Neutrophil (primary cell): Measurements from ENCODE around the gene WNT6.

Experiments used
- H3K27ac ChIP-seq: fragments of 200-600 bp; sonication (generic); 2 replicates; pipeline ENCODE4 v1.5.1; 2016; ENCODE audit warnings: mild to moderate bottlenecking, moderate library complexity
- H3K27me3 ChIP-seq: fragments of 200-600 bp; sonication (generic); 2 replicates; pipeline ENCODE4 v1.6.0; 2016; ENCODE audit warnings: mild to moderate bottlenecking
- H3K36me3 ChIP-seq: fragments of 200-600 bp; sonication (generic); 2 replicates; pipeline ENCODE4 v1.5.1; 2017
- H3K4me1 ChIP-seq, 2 experiments: fragments of 200-600 bp in 1 of 2; sonication (generic) in 1 of 2; 1 replicate in 1 of 2; 2 replicates in 1 of 2; pipeline versions ENCODE4 v1.5.1 to v1.6.1; 2013 to 2016; ENCODE audit warnings: low read depth in 1 of 2, low read length in 1 of 2, mild to moderate bottlenecking in 1 of 2, moderate library complexity in 1 of 2; ENCODE audit not compliant: control insufficient read depth in 1 of 2, insufficient read depth in 1 of 2
- H3K4me3 ChIP-seq, 2 experiments: fragments of 200-600 bp in 1 of 2; sonication (generic) in 1 of 2; 1 replicate in 1 of 2; 2 replicates in 1 of 2; pipeline ENCODE4 v1.5.1; 2013 to 2016; ENCODE audit warnings: low read depth in 1 of 2, low read length in 1 of 2, mild to moderate bottlenecking in 1 of 2, moderate library complexity in 1 of 2
- H3K9me3 ChIP-seq: fragments of 200-600 bp; sonication (generic); 2 replicates; pipeline ENCODE4 v1.5.1; 2016
- CTCF ChIP-seq: fragments of 200-600 bp; sonication (generic); IDR thresholded peaks from 2 replicates; pipeline ENCODE4 v1.5.1; 2016; ENCODE audit warnings: antibody characterized with exemption

Gene WNT6

GRCh38 chr2:218855305-218856166 lies 4.1 kb upstream of the WNT6 start:
- Histone ChIP-seq H3K27me3 (peaks cover 99% of the 10 kb centered on the region), H3K27ac (no peak overlapping the region), H3K4me1 (no peaks in the 10 kb centered on the region), H3K36me3 (no peaks in the 10 kb centered on the region), H3K4me3 (no peak overlapping the region), H3K9me3 (no peaks in the 10 kb centered on the region)
- TF ChIP-seq CTCF, result no peak

GRCh38 chr2:218856167-218856895 lies 3.3 kb upstream of the WNT6 start:
- Histone ChIP-seq H3K27ac (no peak overlapping the region), H3K9me3 (no peaks in the 10 kb centered on the region), H3K4me1 (no peaks in the 10 kb centered on the region), H3K27me3 (peaks cover 100% of the 10 kb centered on the region), H3K4me3 (no peak overlapping the region), H3K36me3 (no peaks in the 10 kb centered on the region)
- no peak for TF ChIP-seq CTCF

- no peak overlapping the region for H3K27ac ChIP-seq
- no peaks in the 10 kb centered on the region for H3K9me3 ChIP-seq
- H3K4me1 ChIP-seq, result no peaks in the 10 kb centered on the region
- TF ChIP-seq CTCF, result no peak
- H3K4me3 ChIP-seq, result no peak overlapping the region
- H3K36me3 ChIP-seq, result no peaks in the 10 kb centered on the region
- peaks cover 100% of the 10 kb centered on the region for H3K27me3 ChIP-seq
These were observed 2.7 kb upstream of the WNT6 start for GRCh38 chr2:218856896-218857243.

GRCh38 chr2:218857371-218858137 lies 2.1 kb upstream of the WNT6 start:
- Histone ChIP-seq H3K4me1 (no peaks in the 10 kb centered on the region), H3K27ac (no peak overlapping the region), H3K36me3 (no peaks in the 10 kb centered on the region), H3K9me3 (no peaks in the 10 kb centered on the region), H3K27me3 (peaks cover 100% of the 10 kb centered on the region), H3K4me3 (no peak overlapping the region)
- TF ChIP-seq CTCF, result no peak

- Histone ChIP-seq H3K27me3 (peaks cover 100% of the 10 kb centered on the region), H3K27ac (no peak overlapping the region), H3K4me3 (no peak overlapping the region), H3K4me1 (no peaks in the 10 kb centered on the region), H3K36me3 (no peaks in the 10 kb centered on the region), H3K9me3 (no peaks in the 10 kb centered on the region)
- TF ChIP-seq CTCF, result no peak
These were observed 1.5 kb upstream of the WNT6 start for GRCh38 chr2:218858138-218858445.
